HG02798 (cell line): ENCODE data around the gene FERMT2.
"Not testable (repeated sequence)": the region's sequence is repeated elsewhere in the genome, so short reads cannot be mapped to it uniquely, and the experiment has no call there.

Source experiments
- ATAC-seq: cut with Tn5 transposase; IDR thresholded peaks from one replicate; pipeline ENCODE4 v1.9.1; 2021; ENCODE audit warnings: mild to moderate bottlenecking; ENCODE audit not compliant: unreplicated experiment, poor library complexity

Gene FERMT2

GRCh38 chr14:52873065-52873464, 77.8 kb downstream of the FERMT2 start:
- ATAC-seq: no peak

GRCh38 chr14:52871606-52872005, 79.2 kb downstream of the FERMT2 start:
- ATAC-seq: no peak

GRCh38 chr14:52868911-52869618, 81.8 kb downstream of the FERMT2 start:
- ATAC-seq: no peak

- not testable (repeated sequence) for ATAC-seq
Observed at GRCh38 chr14:52864893-52865292, 86.0 kb downstream of the FERMT2 start.

- no peak for ATAC-seq
Observed at GRCh38 chr14:52863334-52863700, 87.5 kb downstream of the FERMT2 start.

DNA sequence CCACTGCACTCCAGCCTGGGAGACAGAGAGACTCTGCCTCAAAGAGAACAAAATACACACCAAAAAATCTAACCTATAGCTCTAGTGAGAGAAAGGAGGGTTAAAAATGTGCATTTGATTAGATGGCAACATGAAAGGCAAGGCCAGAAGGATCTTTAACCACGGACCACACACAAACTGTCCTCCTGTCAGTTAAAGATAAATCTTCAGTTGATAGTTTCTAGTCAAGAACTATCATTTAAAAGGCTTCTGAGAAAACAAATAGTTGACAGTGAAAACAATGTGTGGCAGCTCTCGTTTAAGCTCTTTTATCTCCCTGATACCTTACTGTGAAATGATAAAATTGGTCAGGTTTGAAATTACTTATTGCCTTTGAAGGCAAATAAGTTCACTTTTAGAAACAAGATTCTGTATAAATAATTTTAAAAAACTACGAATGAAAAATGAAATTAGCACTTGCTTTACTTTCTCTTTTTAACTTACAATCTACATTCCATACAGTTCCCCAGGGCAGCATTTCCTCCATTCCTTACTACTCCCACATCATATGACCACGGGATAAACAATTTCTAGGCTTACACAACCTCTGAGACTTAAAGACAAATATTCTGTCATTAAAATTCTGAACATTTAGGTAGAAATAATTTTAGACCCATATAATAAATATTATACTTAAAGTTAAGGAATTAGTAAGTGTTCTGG, 88.1 kb downstream of the FERMT2 start:
- ATAC-seq: no peak

DNA sequence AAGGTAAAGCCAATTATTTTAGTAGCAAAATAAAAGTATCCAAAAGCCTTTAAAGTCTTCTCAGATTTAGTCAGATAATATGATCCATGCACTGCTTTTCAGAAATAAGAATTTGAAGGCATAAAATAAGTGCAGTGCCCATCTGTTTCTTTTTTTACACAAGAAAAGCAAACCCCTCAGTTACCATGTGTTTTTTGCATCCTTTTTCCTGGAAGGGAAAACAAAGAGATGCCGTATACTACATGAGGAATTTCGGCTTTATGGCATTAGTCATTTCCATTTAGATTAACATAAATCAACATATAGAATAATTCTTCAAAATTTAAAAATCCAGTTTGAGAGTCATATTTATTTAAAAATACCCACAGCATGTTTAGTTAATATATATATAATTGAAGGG, 89.4 kb downstream of the FERMT2 start:
- ATAC-seq: no peak

- ATAC-seq: no peak
Observed at GRCh38 chr14:52860910-52861309, 89.9 kb downstream of the FERMT2 start.

DNA sequence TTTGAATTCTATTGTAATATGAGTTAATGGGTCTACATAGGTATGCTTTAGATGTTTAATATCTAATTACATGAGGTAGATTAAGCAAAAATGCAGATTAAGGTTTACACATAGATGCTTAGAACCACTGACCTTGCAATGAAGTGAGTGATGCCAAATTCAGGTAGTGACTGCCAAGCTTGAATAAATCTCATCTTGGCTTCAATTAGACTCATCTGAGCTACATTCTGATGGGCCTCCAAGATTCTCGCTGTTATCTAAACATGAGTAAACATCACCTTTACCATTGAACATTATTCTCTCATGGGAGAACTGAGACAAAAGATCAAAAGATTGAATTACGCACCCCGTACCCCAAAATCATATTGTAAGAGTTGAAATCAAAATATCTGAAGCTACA, 90.6 kb downstream of the FERMT2 start:
- no peak for ATAC-seq

DNA sequence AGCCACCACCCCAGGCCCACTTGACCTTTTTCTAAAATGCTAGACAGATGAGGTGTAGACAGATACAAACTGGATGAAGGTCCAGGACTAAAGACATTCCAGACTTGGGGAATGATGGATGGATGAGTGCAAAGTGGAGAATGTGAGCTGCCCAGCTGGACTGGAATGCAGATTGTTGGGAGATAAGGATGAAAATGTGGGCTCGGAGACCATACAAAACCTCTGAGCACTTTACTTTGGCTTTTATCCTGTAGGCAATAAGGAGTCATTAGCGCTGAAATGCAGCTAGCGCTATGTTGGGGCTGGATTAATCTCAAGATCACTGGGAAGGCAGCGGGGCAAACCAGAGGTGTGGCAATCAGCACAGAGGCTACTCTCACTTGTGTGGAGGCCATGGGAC, 94.7 kb downstream of the FERMT2 start:
- ATAC-seq: no peak

- no peak for ATAC-seq
Observed at GRCh38 chr14:52853522-52853854, 97.4 kb downstream of the FERMT2 start.

GRCh38 chr14:52852810-52853521, 97.9 kb downstream of the FERMT2 start:
- no peak for ATAC-seq

DNA sequence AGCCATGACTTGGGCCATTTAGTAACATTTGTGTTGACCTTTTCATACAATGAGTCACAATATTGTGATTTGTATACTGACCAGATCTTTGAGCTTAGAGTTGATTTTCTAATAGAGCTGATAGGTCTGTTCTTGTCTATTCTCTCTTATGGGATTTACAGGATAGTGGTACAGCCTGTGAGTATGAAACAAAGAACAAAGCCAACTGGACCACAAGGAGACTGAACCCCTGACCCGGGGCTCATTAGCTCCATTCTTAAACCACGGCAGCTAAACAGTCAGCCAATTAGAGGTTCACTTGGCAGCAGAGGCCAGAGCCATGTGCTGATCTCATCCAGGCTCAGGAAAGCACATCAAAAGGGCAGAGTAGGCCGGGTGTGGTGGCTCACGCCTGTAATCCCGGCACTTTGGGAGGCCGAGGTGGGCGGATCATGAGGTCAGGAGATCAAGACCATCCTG, 100.4 kb downstream of the FERMT2 start:
- no peak for ATAC-seq

DNA sequence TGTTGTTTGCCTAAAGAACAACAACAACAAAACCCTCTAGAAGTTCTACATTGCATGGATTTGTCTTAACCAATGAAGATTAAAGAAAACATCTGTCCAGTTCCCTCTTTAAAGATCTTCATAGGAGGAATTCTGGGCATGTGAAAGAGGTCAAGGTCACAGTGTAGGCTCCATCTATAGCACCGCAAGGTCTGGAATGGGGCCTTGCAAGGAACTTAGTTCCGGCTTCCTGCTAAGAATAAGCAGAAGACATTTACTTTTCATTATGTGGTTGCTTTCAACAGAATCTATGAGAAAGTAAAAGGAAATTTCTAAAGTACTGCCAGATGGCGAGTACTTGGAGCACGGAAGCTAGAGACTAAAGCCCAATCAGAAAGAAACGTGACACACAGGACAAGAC, 102.2 kb downstream of the FERMT2 start:
- ATAC-seq: no peak

GRCh38 chr14:52846591-52846990, 104.3 kb downstream of the FERMT2 start:
- no peak for ATAC-seq

DNA sequence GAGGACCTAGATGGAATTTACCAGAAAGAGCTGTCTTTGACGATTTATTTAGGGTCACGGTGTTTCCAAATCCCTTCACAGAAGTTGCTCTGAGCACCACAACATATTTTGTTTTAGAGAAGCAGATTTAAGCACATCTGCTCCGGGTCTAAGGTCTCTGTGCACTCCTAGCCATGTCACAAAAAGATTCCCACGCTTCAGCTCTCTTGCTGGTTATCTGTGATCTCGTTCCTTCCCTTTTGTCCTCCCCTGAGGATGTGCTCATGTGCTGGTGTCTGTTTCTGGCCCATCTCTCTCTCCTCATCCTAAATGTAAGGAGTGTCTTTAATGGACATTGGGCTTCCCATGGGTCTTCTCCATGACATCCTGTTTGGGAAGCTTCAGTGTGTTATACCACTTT, 105.8 kb downstream of the FERMT2 start:
- ATAC-seq: no peak

GRCh38 chr14:52844262-52845060, 106.4 kb downstream of the FERMT2 start:
- ATAC-seq: no peak

- ATAC-seq: no peak
Observed at GRCh38 chr14:52840877-52841276, 110.0 kb downstream of the FERMT2 start.

DNA sequence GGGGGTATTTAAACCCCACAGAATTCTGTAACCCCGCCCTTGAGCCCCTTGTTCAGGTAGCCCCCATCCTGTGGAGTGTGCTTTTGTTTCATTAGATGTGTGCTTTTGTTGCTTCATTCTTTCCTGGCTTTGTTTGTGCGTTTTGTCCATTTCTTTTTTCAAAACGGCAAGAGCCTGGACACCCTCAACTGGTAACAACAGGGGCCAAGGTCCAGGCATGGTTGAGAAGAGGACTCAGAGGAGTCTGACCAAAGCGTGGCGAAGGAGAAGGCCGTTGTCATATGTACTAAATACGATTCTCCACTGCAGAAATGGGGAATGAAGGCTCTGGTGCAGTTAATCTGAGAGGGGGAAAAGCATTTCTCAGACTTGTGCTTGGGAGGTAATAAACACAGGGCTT, 113.4 kb downstream of the FERMT2 start:
- ATAC-seq: no peak

GRCh38 chr14:52836063-52836462, 114.8 kb downstream of the FERMT2 start:
- ATAC-seq: no peak
